Progenitor cell of endocrine pancreas (in vitro differentiated cells): ENCODE data around the gene CYP2W1. TPM values are rescaled to one million over a fixed set of nuclear protein-coding genes. Genes with fewer than 3 reads are reported as not detected.

Experiments
- DNase-seq: peaks from one replicate; pipeline ENCODE4 v3.0.0; 2021; ENCODE audit warnings: low spot score; ENCODE audit not compliant: unreplicated experiment
- H3K27ac Mint-ChIP-seq: 2 replicates; pipeline ENCODE4 v1.8.0; 2021; ENCODE audit warnings: mild to moderate bottlenecking, moderate library complexity, mixed read lengths
- H3K27me3 Mint-ChIP-seq: 2 replicates; pipeline ENCODE4 v1.8.0; 2021; ENCODE audit warnings: mixed read lengths
- H3K36me3 Mint-ChIP-seq: 2 replicates; pipeline ENCODE4 v1.8.0; 2022; ENCODE audit warnings: mixed read lengths; ENCODE audit not compliant: insufficient read depth
- H3K4me1 Mint-ChIP-seq: 2 replicates; pipeline ENCODE4 v1.8.0; 2021; ENCODE audit warnings: low read depth, mixed read lengths
- H3K4me3 Mint-ChIP-seq: 2 replicates; pipeline ENCODE4 v1.8.0; 2021; ENCODE audit warnings: low read depth, mild to moderate bottlenecking, moderate library complexity, mixed read lengths
- H3K9me3 Mint-ChIP-seq: 2 replicates; pipeline ENCODE4 v1.8.0; 2021; ENCODE audit warnings: low read depth, mixed read lengths
- long read RNA-seq: library from polyadenylated mRNA; unstranded; transcript quantifications from one replicate; pipeline ENCODE4 v2.0.0, GENCODE V29; 2020
- total RNA-seq: library from RNA; stranded (reverse); gene quantifications from 2 replicates; pipeline ENCODE4 v1.2.1, GENCODE V29; 2021
- TF ChIP-seq, protein P1 (sequence below): fragments of 200-600 bp; sonication (generic); IDR thresholded peaks from one replicate; pipeline ENCODE4 v1.5.0; 2021; ENCODE audit warnings: antibody characterized with exemption, mild to moderate bottlenecking; ENCODE audit not compliant: unreplicated experiment

The CYP2W1 gene, protein sequence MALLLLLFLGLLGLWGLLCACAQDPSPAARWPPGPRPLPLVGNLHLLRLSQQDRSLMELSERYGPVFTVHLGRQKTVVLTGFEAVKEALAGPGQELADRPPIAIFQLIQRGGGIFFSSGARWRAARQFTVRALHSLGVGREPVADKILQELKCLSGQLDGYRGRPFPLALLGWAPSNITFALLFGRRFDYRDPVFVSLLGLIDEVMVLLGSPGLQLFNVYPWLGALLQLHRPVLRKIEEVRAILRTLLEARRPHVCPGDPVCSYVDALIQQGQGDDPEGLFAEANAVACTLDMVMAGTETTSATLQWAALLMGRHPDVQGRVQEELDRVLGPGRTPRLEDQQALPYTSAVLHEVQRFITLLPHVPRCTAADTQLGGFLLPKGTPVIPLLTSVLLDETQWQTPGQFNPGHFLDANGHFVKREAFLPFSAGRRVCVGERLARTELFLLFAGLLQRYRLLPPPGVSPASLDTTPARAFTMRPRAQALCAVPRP
- total RNA-seq, result 1.2 and 1.6 TPM in 2 replicates
- long read RNA-seq, result 0 reads

DNA sequence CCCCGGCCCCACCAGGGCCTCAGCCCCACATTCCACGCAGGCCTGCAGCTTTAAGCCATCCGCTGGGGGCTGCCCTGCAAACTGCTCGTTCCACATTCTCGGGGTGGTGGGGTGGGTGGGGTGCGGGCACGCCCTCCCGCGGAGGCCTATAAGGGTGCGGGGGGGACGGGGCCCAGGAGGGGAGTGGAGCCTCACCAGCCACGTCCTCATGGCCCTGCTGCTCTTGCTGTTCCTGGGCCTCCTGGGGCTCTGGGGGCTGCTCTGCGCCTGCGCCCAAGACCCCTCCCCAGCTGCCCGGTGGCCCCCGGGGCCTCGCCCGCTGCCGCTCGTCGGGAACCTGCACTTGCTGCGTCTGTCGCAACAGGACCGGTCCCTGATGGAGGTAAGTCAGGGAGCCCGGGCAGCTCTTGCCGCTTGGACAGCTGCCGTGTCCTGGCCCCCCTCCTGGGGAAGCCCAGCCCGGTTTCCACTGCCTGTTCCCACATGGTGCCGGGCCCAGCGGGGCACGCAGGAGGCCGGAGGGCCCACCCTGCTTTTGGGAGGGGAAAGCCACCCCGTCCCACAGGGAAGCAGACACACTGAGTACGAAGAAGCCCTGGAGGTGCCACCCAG lies at the start of gene CYP2W1:
CYP2W1 (plus strand) TSS at position 178 of the 612 bp plus-strand sequence; CDS start at position 209, 31 bp downstream.
- TF ChIP-seq, protein P1, sequence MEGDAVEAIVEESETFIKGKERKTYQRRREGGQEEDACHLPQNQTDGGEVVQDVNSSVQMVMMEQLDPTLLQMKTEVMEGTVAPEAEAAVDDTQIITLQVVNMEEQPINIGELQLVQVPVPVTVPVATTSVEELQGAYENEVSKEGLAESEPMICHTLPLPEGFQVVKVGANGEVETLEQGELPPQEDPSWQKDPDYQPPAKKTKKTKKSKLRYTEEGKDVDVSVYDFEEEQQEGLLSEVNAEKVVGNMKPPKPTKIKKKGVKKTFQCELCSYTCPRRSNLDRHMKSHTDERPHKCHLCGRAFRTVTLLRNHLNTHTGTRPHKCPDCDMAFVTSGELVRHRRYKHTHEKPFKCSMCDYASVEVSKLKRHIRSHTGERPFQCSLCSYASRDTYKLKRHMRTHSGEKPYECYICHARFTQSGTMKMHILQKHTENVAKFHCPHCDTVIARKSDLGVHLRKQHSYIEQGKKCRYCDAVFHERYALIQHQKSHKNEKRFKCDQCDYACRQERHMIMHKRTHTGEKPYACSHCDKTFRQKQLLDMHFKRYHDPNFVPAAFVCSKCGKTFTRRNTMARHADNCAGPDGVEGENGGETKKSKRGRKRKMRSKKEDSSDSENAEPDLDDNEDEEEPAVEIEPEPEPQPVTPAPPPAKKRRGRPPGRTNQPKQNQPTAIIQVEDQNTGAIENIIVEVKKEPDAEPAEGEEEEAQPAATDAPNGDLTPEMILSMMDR, result no peak
- no peak within 1 kb of the TSS for H3K4me3 Mint-ChIP-seq
- H3K27me3 Mint-ChIP-seq, result no peaks in the 10 kb centered on the region
- no peaks in the 10 kb centered on the region for H3K36me3 Mint-ChIP-seq
- no peak for DNase-seq
- H3K4me1 Mint-ChIP-seq, result peaks cover 12% of the 10 kb centered on the region
- H3K9me3 Mint-ChIP-seq, result no peaks in the 10 kb centered on the region
- H3K27ac Mint-ChIP-seq, result no peak within 1 kb of the TSS

DNA sequence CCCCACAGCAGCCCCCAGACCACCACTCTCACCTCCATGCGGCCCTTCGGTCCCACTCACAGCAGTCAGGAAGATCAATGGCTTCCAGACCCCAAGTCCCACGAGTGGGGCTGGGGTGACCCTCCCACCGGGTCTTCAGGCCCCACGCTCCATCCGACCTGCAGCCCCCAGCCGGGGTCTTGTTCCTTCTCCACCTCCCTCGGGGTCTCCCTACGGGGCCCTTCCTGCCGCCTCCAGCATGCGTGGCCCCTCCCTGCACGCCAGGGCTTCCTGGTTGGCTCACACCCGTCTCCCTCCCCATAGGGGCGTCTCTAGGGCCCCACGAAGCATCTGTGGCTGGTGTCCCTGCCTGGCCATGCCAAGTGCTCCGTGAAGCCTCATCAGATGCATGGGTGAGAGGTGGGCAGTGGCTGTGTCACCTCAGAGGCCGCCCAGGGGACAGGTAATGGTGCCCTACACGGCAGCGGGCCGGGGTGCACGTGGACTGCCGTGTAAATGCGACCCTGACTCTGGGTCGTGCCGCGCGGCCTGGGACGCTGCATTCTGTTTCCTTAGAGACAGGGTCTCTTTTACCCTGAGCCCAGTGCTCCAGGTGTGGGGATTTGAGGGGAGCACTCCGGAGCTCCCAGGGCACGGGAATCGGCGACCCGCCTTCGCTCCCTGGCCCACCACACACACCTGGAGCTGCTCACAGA lies 48.4 kb upstream of the CYP2W1 start:
- H3K4me1 Mint-ChIP-seq, result no peaks in the 10 kb centered on the region
- H3K9me3 Mint-ChIP-seq, result no peaks in the 10 kb centered on the region
- no peak overlapping the region for H3K27ac Mint-ChIP-seq
- TF ChIP-seq, protein P1, result no peak
- H3K36me3 Mint-ChIP-seq, result no peaks in the 10 kb centered on the region
- no peak for DNase-seq
- no peaks in the 10 kb centered on the region for H3K27me3 Mint-ChIP-seq
- H3K4me3 Mint-ChIP-seq, result no peak overlapping the region

DNA sequence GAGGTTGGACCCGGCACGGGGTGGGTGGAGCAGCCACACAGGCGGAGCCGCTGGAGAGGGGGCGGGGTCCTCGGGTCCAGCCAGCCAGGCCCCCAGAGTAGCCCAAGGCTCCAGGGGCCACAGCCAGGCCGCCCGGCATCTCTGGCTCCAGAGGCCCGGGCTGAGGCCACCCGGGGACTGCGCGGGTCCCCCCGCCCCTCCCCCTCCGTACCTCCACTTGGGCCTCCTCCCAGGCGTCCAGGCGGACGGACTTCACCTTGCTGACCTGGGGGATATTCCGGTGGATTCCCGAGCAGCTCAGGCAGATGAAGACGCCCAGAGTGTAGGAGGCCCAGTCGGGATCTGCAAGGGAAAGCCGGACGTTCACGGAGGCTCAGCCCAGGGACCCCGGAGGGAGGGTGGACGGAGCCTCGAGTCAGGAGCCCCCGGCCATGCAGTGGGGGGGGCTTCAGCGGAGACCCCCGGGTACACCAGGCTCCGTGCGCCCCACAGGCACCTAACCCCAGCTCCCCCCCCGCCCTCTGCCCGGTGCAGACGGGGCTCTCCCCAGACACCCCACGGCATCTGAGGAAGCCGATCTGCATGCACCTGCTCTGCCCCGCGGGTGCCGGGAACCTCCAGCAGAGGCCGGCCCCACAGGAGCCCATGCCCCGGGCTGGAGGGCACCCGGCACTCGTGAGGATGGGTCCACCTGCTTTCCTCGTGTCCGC lies 47.7 kb upstream of the CYP2W1 start:
- H3K36me3 Mint-ChIP-seq, result no peaks in the 10 kb centered on the region
- TF ChIP-seq, protein P1, result no peak
- H3K9me3 Mint-ChIP-seq, result peaks cover 5% of the 10 kb centered on the region
- peaks cover 4% of the 10 kb centered on the region for H3K27me3 Mint-ChIP-seq
- no peak for DNase-seq
- H3K4me1 Mint-ChIP-seq, result no peaks in the 10 kb centered on the region
- no peak overlapping the region for H3K4me3 Mint-ChIP-seq
- H3K27ac Mint-ChIP-seq, result no peak overlapping the region

DNA sequence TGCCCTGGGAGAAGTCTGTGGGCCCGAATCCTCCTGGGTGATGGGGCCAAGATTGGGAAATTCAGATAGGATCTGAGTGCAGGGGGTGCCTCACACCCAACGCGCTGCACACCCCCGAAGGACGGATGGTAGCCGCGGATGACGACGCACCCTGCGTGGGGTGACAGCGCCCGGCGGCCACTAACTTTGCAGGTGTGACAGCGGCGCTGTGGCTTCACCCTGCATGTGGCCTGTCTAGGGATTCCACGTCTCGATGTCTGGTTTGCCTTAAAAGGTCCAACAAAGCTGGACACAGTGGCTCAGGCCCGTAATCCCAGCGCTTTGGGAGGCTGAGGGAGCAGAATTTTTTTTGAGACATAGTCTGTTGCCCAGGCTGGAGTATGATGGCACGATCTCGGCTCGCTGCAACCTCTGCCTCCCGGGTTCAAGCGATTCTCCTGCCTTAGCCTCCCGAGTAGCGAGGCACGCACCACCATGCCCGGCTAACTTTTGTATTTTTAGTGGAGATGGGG lies 47.1 kb upstream of the CYP2W1 start:
- no peak for DNase-seq
- TF ChIP-seq, protein P1, result no peak
- no peak overlapping the region for H3K4me3 Mint-ChIP-seq
- H3K36me3 Mint-ChIP-seq, result peaks cover 1% of the 10 kb centered on the region
- H3K27ac Mint-ChIP-seq, result no peak overlapping the region
- no peaks in the 10 kb centered on the region for H3K4me1 Mint-ChIP-seq
- H3K27me3 Mint-ChIP-seq, result peaks cover 9% of the 10 kb centered on the region
- H3K9me3 Mint-ChIP-seq, result peaks cover 9% of the 10 kb centered on the region
